GM23338 (cell line): ENCODE data around the gene PTER.

ENCODE experiments used
- CTCF ChIP-seq, 2 experiments: fragments of 200-600 bp in 1 of 2; sonication (generic) in 1 of 2; conservative IDR thresholded peaks; 2 replicates each; pipeline versions ENCODE4 v1.5.1 to v1.6.1; 2016 to 2017; ENCODE audit warnings: antibody characterized with exemption in 2 of 2, low read depth in 2 of 2, mild to moderate bottlenecking in 2 of 2, moderate library complexity in 1 of 2
- EZH2phosphoT487 ChIP-seq: fragments of 200-600 bp; sonication (generic); IDR thresholded peaks from one replicate; pipeline ENCODE4 v1.8.1; 2018; ENCODE audit warnings: antibody characterized with exemption; ENCODE audit not compliant: unreplicated experiment
- POLR2AphosphoS5 ChIP-seq: IDR thresholded peaks from 2 replicates; pipeline ENCODE4 v1.6.1; 2016; ENCODE audit warnings: antibody characterized with exemption, low read depth
- REST ChIP-seq: IDR thresholded peaks from one replicate; pipeline ENCODE4 v1.6.1; 2018; ENCODE audit warnings: antibody characterized with exemption; ENCODE audit not compliant: unreplicated experiment
- ZNF114 ChIP-seq: fragments of 250-450 bp; sonication (Bioruptor Pico); IDR thresholded peaks from 2 replicates; pipeline ENCODE4 v1.5.0; 2020; ENCODE audit warnings: mild to moderate bottlenecking, moderate library complexity

DNA sequence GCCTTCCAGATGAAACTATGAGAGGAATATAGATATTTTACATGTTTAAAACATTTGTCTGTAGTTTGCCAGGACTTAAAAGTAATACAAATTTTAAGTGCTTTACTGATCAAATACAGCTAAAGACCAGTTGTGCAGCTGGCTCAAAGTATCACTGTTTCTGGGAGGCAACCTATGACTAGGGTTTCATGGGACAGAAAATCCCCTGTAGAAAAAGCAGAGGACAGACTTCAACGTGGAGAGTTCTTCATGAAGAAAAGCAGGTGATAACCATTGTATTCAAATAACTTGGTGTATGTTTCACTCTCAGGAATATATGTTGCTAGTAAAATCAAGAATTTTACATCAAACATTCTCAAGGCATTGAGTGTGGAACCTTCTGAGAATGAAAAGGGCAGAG lies 40.9 kb downstream of the PTER start:
- TF ChIP-seq CTCF (conservative IDR thresholded peaks at IDR 0.05; ENCODE audit: low read depth in 2 of 2) (no peak), REST (no peak), EZH2phosphoT487 (no peak), POLR2AphosphoS5 (no peak), ZNF114 (CRISPR knock-in tag) (no peak)
